Measurements from ENCODE around the gene KLHDC10. TPM values are rescaled to one million over a fixed set of nuclear protein-coding genes. Genes with fewer than 3 reads are reported as not detected.

KLHDC10 gene
- total and polyA plus RNA-seq, 2 of the 13 experiments (the other 11 are each of a cell fraction or from before 2014, with no cell fraction given), result 11.9 to 21.6 TPM

DNA sequence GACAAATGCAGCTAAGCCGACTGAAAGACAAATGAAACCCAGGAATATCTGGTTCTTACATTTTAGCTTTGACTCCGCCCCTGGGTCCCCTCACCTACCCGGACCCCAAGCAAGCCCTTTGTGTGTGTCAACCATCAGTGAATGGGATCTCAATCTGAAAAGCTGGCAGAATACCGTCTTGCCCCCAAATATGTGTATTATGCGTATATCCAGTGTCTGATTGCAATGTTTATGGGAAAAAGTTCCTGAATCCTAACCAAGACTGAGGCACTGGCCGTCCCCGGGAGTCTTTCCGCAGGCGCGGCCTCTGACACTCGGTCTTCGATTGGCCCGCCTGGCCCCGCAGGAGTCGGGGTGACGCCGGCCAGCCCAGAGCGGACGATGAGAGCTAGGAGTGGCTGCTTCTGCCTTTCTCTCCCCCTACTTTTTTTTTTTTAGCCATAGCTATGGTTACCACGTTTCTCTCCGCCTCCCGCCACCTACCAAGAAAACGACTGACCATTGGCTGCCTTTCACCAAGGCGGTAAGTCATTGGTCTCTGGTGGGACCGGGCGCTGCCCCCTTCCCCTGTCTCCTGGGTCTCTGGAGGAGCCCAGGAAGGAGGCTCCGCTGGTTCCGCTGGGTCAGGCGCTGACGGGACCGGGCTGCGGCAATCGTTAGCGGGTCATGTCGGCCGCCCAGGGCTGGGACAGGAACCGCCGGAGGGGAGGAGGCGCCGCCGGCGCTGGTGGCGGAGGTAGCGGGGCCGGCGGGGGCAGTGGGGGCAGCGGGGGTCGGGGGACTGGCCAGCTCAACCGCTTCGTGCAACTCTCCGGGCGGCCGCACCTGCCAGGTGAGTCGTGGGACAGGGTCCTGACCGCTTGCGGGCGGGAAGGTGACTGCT is at the start of gene KLHDC10 (continued):
- TF ChIP-seq PITX1 (CRISPR knock-in tag; IDR thresholded peaks at IDR 0.05) (peak; percentile 81; the same call in 1 of the 2 replicates), CCDC6 (CRISPR knock-in tag; IDR thresholded peaks at IDR 0.05) (no peak; the same call in 1 of the 2 replicates), ZNF615 (CRISPR knock-in tag; IDR thresholded peaks at IDR 0.05; ENCODE audit: borderline replicate concordance) (peak; percentile 91; the same call in 1 of the 2 replicates), ZNF556 (CRISPR knock-in tag; IDR thresholded peaks at IDR 0.05; ENCODE audit: borderline replicate concordance) (peak; percentile 80; the same call in 1 of the 2 replicates), GPBP1L1 (CRISPR knock-in tag; IDR thresholded peaks at IDR 0.05) (no peak), NFIB (CRISPR knock-in tag; IDR thresholded peaks at IDR 0.05; ENCODE audit: borderline replicate concordance) (no peak), ARNT2 (CRISPR knock-in tag; IDR thresholded peaks at IDR 0.05; ENCODE audit: low read depth) (no peak; the same call in 1 of the 2 replicates), NFE2 (CRISPR knock-in tag; IDR thresholded peaks at IDR 0.05) (no peak), ZNF687 (CRISPR knock-in tag; IDR thresholded peaks at IDR 0.05) (peak; percentile 82), KDM6A (CRISPR knock-in tag; IDR thresholded peaks at IDR 0.05; ENCODE audit: low read depth) (no peak), SOX5 (CRISPR knock-in tag; IDR thresholded peaks at IDR 0.05; ENCODE audit: borderline replicate concordance) (peak; percentile 62), MTERF4 (CRISPR knock-in tag; IDR thresholded peaks at IDR 0.05) (peak; percentile 21; the same call in 1 of the 2 replicates), ZNF550 (CRISPR knock-in tag; IDR thresholded peaks at IDR 0.05; ENCODE audit: borderline replicate concordance) (peak; percentile 35; the same call in 1 of the 2 replicates), CCAR2 (optimal IDR thresholded peaks at IDR 0.05; ENCODE audit: low read depth, low read length) (peak; percentile 89), ZMYM4 (CRISPR knock-in tag; IDR thresholded peaks at IDR 0.05) (peak; percentile 92), ISX (CRISPR knock-in tag; conservative IDR thresholded peaks at IDR 0.05) (no peak), MTF2 (CRISPR knock-in tag; IDR thresholded peaks at IDR 0.05; ENCODE audit: borderline replicate concordance) (no peak; the same call in 1 of the 2 replicates), TP53 (CRISPR knock-in tag; conservative IDR thresholded peaks at IDR 0.05) (no peak), ZNF24 (IDR thresholded peaks at IDR 0.05) (no peak), POLR2AphosphoS2 (IDR thresholded peaks at IDR 0.05; ENCODE audit: low read depth, low read length) (peak; percentile 95; the same call in 1 of the 2 replicates), MED8 (CRISPR knock-in tag; IDR thresholded peaks at IDR 0.05; ENCODE audit: insufficient replicate concordance) (peak; percentile 37), ZNF136 (CRISPR knock-in tag; IDR thresholded peaks at IDR 0.05; ENCODE audit: low read depth) (peak; percentile 93; the same call in 1 of the 2 replicates), ZNF333 (CRISPR knock-in tag; IDR thresholded peaks at IDR 0.05; ENCODE audit: borderline replicate concordance) (no peak)
